NCI-H1092 treated with DMSO at 0.1 percent for 48 hours (cell line): Measurements from ENCODE around the gene NOXA1.

Experiments used
- DNase-seq: peaks from one replicate; lab custom pipeline; 2025; lab: John Stamatoyannopoulos, UW

NOXA1 gene

DNA sequence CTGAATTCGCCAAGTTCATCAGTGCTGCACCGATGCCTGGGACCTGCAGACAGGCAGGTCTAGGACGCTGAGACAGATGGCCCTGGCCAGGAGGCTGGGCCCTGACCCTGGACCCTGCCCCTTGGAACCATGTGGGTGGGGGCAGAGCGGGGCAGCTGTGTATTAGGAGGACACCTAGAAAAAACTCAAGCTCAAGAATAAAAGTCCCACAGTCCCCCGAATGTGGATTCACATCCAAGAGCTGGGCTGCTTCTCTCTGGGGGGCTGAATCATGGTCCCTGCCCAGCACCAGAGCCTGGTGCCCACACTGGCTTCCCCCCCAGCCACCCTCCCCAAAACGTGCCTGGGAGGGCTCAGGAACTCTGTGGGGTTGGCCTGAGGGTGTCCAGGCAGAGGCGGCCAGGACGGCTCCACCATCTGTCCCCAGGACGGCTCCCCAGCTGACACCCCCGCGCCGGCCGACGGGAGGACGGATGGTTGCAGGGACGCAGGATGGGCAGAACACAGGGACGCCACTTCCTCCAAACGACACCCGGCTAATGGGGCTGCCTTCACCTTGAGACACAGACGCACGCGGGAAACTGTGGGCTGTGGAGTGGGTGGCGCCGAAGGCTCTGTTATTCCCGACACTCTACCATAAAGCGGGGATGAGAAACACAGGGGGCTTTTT lies 35.2 kb upstream of the NOXA1 start:
- no peak for DNase-seq

DNA sequence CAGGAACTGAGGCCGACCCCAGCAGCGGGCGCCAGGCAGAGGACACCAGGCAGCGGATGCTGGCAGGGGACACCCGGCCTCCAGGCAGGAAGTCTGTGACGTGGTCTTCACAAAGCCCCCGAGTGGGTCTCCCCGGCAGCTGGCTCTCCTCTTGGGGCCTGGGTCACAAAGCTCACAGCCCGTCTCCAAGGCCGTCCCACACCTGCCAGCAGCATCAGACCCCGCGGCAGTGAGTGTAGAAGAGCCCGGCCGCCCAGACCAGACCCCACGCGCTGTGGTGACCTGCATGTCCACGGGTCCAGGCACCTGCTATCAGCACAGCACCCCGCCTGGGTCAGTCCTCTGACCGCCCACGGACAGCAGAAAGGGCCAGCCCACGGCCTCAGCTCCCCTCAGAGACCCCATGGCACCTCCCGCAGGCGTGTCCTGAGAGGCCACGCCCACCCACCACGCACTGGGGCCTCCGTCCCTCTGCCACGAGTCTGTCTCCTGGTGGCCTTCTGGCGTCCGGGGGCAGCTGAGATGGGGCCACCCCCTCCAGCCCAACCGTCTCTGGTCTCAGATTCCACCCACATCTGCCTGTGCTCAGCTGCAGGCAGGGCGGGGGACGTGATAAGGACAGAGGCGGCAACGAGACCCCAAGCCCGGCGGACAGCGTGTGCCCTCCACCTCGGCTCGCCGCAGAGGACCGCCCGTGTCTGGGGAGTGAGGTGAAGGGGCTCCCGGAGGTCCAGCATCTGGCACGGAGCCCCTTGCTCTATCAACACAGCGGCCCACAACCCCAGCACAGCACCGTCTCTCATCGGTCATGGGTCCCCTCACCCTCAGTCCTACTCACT lies 34.4 kb upstream of the NOXA1 start:
- DNase-seq, result no peak

DNA sequence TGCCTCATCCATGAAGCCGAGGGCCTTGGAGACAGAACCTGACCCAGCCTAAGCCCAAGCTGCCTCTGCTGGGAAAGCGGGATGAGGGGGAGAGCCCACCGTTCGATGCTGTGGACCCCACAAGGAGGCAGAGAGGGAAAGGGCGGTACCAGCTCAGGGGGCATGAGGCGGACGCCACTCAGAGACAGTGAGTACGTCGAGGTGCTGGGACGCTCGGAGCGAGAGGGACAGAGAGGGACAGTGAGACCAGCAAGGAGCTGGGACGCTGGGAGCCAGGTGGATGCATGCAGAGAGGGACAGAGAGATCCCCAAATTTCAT lies 33.8 kb upstream of the NOXA1 start:
- no peak for DNase-seq

DNA sequence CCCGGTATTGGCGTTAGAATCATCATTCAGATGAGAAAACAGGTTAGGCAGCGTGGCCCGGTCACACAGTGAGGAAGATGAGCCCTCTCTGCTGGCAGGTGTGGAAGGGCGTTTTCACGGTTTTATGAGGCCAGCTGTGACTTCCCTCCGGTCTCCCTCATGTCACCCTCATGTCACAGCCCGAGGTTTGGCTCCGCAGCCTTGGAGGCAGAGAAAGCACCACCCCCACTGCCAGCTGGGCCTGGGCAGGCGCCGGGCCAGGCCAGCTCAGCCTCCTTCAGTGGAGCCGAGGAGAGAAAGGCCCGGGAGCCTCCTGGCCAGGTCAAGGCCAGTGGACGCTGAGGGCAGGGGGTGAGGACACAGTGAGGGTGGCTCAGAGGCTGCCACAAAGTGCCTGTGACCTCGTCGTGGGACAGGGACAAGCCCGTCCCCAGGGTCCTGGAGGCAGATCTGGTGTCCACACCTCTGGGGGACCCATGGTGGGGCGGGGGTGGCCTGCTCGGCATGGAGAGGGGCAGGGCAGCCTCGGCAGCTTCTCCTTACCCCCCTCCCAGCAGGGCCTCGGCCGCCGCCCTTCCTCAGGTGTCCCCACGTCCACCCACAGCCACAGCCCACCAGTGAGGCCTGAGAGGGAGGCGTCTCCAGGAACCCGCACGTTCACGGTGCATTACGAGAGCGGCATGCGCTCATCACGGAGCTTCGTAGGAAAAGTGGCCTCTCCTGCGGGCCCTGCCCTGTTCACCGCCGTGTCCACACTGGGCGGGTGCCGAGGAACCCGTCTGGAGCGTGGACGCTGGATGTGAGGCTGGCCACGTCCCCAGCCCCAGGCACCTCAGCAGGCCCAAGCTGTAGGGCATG lies 32.4 kb upstream of the NOXA1 start:
- no peak for DNase-seq

DNA sequence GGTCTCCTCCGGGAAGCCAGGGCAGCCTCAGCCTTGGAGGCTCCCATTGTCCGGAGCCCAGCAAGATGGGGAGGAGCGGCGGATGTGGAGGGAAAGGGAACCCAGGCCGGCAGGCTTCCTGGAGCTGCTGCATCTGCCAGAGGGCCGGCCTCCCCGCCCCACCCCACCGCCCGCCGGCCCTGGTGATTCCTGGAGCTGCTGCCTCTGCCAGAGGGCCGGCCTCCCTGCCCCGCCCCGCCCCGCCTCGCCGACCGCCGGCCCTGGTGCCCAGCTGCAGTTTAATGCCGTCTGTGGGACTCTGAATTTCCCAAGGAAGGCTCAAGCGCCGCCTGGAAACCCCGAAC lies 31.8 kb upstream of the NOXA1 start:
- no peak for DNase-seq

DNA sequence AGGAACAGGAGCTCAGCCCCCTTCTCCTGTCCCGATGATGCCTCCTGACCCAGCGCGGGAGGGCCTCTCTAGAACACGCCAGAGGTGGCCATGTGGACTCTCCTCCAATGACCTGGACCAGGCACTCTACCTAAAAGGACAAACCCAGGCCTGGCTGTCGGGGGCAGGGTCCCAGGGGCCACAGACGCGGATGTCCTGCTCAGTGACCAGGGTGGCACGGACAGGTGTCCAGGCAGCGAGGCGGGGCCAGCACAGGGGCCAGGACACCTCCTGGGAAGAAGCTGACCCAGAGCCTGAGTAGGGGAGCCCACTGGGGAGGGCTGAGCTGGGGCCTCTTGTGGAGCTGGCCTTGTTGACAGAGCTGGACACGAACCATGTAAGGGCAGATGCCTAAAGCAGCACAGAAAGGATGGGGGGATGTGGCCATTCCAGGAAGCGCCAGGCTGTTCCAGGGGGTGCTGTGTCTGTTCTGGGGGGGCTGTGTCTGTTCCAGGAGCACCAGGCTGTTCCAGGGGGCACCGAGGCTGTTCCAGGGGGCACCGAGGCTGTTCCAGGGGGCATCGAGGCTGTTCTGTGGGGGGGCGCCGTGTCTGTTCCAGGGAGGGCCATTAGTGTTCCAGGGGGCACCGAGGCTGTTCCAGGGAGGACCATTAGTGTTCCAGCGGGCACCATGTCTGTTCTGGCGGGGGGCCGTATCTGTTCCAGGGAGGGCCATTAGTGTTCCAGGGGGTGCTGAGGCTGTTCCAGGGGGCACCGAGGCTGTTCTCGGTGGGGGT lies 30.8 kb upstream of the NOXA1 start:
- DNase-seq, result no peak

DNA sequence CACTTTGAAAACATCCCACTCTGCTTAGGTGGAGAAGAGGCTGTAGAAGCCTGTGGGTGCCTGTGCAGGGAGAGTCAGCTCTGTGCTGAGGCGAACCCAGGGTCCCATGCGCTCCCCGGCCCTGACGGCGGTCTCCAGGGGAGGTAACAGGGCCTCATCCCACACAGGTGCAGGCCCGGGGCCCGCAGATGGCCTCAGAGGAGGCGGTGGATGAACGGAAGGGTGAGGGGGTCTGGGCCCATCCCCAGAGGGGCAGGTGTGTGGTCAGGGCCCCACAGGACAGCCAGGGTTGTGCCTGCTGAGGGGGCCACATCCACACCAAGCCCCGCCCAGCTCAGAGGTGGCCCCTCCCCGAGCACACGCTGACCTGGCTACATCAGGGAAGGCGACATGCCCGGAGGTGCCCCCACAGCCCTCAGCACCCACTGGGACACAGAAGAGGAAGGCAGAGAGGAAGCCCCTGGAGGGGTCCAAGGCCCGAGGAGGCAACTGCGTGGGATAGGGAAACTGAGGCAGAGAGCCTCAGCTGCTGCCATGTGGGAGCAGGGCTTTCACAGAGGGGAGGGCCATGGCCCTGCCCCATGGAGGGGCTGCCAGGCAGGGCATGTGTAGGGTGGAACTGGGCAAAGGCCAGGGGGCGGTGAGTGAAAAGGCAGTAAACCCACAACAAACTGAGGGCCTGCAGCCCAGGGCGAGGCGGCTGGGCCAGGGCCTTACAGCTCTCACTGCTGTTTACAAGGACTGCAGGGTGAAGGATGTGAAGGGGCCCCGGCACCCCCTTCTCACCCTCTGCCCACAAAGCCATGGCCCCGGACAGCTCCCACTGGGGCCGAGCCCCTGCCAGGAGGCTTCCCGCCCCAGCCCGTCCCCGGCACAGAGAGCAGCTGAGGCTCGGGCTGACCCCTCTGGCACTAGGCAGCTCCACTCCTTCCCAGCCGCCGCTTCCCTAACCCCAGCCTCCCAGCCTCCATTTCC lies 29.7 kb upstream of the NOXA1 start:
- no peak for DNase-seq

DNA sequence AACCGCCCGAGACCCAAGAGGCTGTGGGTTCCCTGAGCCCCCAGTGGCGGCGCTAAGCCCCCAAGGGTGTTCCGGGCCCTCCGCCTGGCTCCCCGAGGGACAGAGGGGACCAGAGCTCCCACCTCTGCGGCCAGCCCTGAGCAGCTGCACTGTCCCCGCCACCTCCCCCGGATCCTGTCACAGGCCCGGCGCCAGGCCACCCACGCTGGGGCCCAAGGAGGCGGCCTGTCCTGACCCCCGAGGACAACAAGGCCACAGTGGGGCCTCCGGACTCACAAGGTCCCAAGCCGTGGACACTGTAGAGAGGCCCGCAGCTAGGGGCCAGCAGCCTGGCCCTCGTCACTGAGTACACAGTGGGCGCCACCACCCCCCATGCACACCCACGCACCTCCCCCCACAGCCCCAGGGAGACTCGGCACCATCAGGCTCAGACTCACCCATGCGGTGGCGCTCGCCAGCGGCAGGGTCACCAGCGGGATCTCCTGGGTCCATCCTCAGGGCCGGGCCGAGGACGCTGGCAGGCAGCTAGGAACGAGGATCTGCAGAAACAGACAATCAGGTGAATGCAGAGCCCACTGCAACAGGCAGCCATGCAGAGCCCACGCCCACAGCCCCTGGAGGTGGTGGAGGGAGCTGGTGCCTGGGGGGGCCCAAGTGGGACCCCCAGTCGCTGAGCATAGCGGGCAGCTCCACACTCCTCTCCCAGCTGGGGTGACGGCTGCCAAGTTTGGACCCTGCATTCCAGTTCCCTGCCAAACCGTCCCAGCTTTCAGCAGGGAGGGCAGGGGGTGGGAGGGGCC lies 28.1 kb upstream of the NOXA1 start:
- DNase-seq, result no peak

DNA sequence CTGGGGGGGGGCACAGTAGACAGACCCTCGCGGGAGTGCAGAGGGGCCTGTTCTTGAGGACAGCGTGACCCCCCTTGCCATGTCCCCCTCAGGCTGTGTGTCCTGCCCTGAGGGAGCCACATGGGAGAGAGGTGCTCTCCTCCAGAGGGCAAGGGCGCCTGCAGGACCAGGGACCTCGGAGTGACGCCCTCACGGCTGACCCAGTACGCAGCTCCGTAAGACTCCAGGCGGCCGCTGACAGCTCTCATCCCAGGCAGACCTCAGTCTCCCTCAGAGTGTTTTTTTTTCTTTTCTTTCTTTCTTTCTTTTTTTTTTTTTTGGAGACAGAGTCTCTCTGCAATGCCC lies 27.6 kb upstream of the NOXA1 start:
- no peak for DNase-seq

DNA sequence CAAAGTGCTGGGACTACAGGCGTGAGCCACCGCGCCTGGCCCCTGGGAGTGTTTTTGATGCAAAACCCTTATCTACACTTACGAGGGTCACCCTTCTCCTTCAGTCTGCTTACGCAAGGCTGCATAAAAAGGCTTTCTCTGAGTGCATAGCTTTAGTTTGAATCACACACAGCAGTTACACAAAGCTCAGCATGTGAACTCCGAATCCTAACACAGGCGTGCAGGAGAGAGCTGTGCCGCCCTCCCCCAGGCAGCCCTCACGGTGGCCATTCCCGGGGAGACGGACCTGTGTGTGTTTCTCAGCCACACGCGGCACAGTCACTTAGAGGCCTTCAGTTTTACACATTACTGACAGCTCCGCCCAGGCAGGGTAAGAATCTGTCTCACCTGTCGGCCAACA lies 27.0 kb upstream of the NOXA1 start:
- no peak for DNase-seq

DNA sequence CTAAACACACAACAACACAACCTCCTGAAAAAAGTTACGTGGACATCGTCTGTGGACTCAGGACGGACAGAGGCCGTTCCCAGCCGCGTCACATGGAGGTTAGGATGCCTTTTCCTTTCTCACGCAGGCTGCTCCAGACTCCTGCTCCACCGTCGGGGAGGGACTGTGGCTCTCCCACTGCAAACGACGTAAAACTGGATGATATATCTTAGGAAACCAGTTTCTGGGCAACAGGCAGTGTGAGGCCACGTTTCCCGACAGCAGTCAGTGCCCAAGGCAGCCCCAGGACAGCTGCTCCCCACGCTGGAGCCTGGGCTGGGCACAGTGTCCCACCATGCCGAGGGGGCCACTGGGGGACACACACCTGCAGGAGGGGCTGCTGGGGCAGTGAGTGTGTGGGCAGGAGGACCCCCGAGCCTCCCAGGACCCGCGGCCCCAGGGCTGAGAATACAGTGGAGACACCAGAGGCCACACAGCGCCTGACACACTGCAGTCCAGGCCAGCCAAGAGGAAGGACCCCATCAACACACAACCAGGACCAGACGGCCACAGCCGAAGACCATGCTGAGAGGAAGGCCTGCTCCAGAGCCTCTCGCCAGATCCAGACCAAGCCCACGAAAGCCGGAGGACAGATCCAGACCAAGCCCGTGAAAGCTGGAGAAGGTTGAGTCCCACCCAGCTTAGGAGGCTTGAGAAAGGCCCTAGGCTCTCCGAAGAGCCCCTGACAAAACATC lies 26.4 kb upstream of the NOXA1 start:
- no peak for DNase-seq

DNA sequence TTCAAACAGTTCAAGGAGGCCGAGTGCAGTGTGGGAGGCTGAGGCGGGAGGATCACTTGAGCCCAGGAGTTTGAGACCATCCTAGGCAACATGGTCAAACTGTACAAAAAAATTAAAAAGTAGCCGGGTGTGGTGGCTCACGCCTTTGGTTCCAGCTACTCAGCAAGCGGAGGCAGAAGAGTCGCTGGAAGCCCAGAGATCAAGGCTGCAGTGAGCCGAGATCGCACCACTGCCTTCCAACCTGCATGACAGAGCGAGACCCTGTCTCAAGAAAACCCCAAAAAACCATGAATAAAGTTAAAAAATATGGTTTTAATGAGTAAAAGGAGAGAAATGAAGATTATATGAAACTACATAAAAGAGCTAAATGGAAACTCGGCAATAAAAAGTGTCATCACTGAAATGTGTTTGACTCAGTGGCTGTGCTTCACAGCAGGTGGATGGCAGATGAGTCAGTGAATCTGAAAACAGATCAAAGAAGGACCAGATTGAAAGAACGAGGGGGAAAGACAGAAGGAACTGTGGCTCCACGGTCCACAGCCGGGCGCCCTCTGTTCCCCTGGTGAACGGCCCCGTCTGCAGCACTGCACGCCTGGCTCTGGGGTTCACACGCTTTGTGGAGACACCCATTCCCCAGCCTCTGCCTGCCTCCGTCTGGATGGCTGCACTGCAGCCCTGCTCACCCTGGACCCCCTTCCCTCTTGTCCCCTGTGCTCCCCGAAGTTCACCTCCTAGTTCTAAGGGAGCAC lies 25.3 kb upstream of the NOXA1 start:
- no peak for DNase-seq

DNA sequence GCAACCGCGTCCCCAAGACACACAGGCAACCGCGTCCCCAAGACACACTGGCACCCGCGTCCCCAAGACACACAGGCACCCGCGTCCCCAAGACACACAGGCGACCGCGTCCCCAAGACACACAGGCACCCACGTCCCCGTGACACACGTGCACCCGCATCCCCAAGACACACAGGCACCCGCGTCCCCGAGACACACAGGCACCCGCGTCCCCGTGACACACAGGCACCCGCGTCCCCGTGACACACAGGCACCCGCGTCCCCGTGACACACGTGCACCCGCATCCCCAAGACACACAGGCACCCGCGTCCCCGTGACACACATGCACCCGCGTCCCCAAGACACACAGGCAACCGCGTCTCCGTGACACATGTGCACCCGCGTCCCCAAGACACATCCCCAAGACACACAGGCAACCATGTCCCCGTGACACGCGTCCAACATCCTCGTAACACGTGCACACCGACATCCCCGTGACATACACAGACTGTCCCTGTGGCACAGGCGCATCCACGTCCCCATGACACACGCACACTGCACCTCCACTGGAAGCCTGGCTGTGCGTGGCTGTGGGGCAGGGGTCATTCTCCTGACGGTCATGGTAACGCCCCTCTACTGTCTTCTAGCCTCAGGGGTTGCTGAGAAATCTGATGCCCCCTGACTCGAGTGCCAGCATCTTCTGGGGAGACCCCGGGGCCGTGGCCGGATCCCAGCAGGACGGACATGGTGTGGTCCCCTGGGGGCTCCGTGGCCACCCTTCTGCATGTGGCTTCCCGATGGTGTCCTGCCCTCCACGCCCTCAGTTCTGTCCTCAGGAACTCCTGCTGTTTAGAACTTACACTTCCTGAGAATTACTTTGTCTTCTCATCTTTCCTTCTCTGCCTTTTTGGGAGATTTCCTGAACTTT lies 24.4 kb upstream of the NOXA1 start:
- no peak for DNase-seq

DNA sequence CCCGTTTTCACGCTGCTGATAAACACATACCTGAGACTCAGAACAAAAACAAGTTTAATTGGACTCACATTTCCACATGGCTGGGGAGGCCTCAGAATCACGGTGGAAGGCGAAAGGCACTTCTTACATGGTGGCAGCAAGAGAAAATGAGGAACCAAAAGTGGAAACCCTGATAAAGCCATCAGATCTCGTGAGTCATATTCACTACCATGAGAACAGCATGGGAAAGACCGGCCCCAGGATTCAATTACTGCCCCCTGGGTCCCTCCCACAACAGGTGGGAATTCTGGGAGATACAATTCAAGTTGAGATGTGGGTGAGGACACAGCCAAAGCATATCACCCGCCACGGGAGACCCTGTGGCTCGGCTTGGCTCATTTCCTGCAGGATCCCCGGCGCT lies 20.4 kb upstream of the NOXA1 start:
- no peak for DNase-seq

DNA sequence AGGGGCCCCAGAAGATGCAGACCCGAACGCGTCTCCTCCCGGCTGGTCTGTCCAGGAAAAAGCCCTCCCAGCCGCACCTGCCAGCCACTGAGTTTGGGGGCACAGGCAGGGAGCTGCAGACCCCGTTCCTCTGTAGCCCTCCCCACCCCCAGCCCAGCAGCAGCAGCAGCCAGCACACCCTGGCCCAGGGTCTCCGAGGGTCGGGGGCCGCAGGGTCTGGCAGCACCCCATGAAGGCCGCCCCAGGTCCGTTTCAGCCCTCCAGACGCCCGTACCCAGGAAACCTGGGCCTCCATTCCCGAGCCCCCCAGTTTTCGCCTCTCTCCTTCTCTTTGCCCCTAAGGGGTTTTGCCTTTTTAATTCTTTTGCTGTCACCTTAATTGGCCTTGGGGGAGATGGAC lies 19.9 kb upstream of the NOXA1 start:
- DNase-seq, result no peak

DNA sequence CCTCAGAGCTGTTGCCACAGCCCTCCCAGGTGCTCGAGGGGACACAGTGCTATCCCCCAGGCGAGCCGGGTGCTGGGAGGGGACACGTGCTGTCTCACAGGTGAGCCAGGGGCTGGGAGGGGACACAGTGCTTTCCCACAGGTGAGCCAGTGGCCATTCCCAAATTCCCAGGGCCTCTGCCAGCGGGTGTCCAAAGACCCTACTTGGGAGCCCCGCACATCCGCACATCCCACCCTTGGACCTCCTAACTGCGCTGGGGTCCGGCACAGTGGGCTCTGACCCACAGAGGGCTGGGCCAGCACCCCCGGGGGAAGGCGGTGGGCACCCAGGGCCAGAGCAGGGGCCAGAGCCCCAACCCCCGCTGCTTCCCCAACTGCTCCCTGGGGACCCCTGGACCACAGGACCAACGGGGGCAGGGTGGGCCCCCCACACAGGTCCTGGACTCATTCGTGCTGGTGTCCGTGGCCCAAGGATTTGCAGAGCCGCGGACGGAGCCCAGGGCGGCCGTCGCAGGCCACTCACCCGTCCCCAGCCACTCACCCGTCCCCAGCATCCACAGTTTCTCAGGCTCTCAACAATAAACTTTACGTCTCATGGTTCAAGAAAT lies 18.1 kb upstream of the NOXA1 start:
- DNase-seq, result no peak

DNA sequence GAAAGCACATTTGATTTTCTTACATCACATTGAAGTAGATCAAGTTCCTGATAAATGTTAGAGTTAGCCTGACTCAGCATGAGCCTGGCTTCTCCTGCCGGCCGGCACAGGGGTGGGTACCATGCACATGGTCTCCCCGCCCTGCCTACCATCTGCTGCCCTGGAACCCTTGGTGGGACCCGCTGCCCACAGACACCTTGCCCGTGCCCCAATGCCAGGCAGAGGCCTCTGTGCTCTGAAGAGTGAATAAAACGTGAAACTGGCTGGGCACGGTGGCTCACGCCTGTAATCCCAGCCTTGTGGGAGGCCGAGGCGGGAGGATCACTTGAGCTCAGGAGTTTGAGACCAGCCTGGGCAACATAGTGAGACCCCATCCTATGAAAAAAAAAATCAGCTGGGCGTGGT lies 17.5 kb upstream of the NOXA1 start:
- no peak for DNase-seq
